Epithelial cell of esophagus (primary cell): ENCODE measurements around the gene CFAP410.

Experiments used
- DNase-seq: peaks from one replicate; pipeline ENCODE4 v3.0.0; 2010; ENCODE audit warnings: low read depth
- H3K4me3 ChIP-seq: 2 replicates; pipeline ENCODE4 v1.5.1; 2011; ENCODE audit warnings: mild to moderate bottlenecking, low read length, control low read depth
- TF ChIP-seq, protein P1 (sequence below): IDR thresholded peaks from 2 replicates; pipeline ENCODE4 v1.5.1; 2011; ENCODE audit warnings: low read depth, mild to moderate bottlenecking, low read length, control low read depth, inconsistent platforms; ENCODE audit not compliant: insufficient read depth; ENCODE audit errors: missing control alignments

Gene CFAP410

GRCh38 chr21:44329971-44330681 lies 9.1 kb downstream of the CFAP410 start:
- no peak for DNase-seq
- TF ChIP-seq, protein P1, sequence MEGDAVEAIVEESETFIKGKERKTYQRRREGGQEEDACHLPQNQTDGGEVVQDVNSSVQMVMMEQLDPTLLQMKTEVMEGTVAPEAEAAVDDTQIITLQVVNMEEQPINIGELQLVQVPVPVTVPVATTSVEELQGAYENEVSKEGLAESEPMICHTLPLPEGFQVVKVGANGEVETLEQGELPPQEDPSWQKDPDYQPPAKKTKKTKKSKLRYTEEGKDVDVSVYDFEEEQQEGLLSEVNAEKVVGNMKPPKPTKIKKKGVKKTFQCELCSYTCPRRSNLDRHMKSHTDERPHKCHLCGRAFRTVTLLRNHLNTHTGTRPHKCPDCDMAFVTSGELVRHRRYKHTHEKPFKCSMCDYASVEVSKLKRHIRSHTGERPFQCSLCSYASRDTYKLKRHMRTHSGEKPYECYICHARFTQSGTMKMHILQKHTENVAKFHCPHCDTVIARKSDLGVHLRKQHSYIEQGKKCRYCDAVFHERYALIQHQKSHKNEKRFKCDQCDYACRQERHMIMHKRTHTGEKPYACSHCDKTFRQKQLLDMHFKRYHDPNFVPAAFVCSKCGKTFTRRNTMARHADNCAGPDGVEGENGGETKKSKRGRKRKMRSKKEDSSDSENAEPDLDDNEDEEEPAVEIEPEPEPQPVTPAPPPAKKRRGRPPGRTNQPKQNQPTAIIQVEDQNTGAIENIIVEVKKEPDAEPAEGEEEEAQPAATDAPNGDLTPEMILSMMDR = no peak
- no peak overlapping the region for H3K4me3 ChIP-seq

DNA sequence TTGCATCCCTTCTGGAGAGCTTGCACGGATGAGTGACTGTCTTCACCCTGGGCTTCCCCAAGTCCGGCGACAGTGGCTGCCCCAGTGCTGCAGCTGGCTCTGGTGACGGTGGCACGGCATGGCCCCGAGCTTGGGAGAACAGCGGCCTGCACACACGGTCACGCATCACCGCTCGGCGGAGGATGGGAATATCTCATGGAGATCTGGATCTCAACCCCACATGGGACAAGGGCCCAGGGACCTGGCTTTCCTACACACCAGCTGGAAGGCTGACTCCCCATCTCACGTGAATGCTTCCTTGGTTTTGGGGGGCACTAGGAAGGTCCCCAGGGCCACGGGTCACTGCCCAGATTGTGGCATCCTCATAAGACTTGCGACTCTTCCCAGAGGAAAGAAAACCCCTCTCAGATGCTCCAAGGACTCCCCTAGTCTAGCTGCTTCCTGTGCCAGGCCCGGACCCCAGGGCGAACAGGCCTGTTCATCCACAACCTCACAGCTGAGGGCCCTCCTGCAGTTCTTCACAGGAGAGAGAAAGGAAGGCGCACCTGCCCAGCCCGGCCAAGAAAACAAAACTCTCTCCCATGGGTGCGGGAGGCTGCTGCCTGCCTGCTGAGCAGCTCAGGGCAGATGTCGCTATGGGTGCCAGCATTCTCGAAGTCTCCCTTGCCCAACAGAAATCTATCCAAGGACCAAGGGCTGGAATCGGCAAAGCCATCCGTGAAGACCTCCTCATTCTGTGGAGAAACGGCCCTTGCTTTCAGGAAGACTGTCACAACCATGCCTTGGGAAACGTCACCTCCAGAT lies 9.9 kb downstream of the CFAP410 start:
- TF ChIP-seq, protein P1 = no peak
- no peak for DNase-seq
- H3K4me3 ChIP-seq = no peak overlapping the region

GRCh38 chr21:44328242-44328895 lies 10.8 kb downstream of the CFAP410 start:
- no peak for DNase-seq
- TF ChIP-seq, protein P1 = no peak
- H3K4me3 ChIP-seq = no peak overlapping the region

DNA sequence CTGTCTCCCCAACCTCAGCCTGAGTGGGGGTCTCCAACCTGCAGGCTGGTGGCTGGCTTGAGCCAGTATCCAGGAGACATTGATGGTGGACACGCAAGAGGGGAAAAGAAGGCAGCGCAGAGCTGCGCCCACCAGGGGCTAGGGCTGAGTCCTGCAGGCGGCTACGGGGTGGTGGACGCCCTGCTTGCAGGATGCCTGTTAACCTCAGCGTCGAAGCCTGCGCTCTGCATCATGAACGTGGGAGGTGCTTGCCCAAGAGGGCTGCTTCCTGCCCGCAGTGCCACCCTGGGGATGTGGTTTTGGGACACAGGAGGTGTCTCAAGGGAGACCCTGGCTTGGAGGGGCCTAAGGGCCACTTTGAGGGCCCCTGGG lies 11.6 kb downstream of the CFAP410 start:
- no peak for DNase-seq

GRCh38 chr21:44326716-44327602 lies 12.2 kb downstream of the CFAP410 start:
- H3K4me3 ChIP-seq = no peak overlapping the region
- TF ChIP-seq, protein P1 = peak; percentile 5
- no peak for DNase-seq

More for the DNA sequence above, 11.6 kb downstream of the CFAP410 start:
- TF ChIP-seq, protein P1 = no peak
- H3K4me3 ChIP-seq = no peak overlapping the region

- no peak overlapping the region for H3K4me3 ChIP-seq
- TF ChIP-seq, protein P1 = no peak
- DNase-seq = no peak
Observed at GRCh38 chr21:44326272-44326647, 12.9 kb downstream of the CFAP410 start.
